Skeletal muscle tissue (tissue), 4 donors: ENCODE measurements around the gene RBKS. TPM values are rescaled to one million over a fixed set of nuclear protein-coding genes. Genes with fewer than 3 reads are reported as not detected.
A peak's percentile ranks its signal among the peaks of the same experiment; 100 is the strongest.

Experiments
- H3K27ac ChIP-seq: one replicate; pipeline ENCODE4 v1.7.0; 2013; ENCODE audit warnings: mild to moderate bottlenecking, low read depth, low read length, inconsistent platforms
- H3K27me3 ChIP-seq, 3 donors: one replicate each; pipeline ENCODE4 v1.7.0; 2013; ENCODE audit warnings: low read length in 3 of 3; ENCODE audit not compliant: control insufficient read depth in 3 of 3, insufficient read depth in 3 of 3
- H3K36me3 ChIP-seq, 3 donors: one replicate each; pipeline ENCODE4 v1.7.0; 2013; ENCODE audit warnings: low read length in 3 of 3; ENCODE audit not compliant: control insufficient read depth in 3 of 3, insufficient read depth in 3 of 3
- H3K4me1 ChIP-seq, 3 donors: one replicate each; pipeline ENCODE4 v1.7.0; 2013; ENCODE audit warnings: low read length in 3 of 3, mild to moderate bottlenecking in 3 of 3; ENCODE audit not compliant: control insufficient read depth in 3 of 3, insufficient read depth in 3 of 3
- H3K4me3 ChIP-seq, 3 donors: one replicate each; pipeline ENCODE4 v1.7.0; 2013; ENCODE audit warnings: low read length in 3 of 3
- H3K9ac ChIP-seq, 3 donors: one replicate each; pipeline ENCODE4 v1.7.0; 2013; ENCODE audit warnings: low read length in 3 of 3, mild to moderate bottlenecking in 3 of 3, moderate library complexity in 2 of 3, low read depth in 1 of 3
- H3K9me3 ChIP-seq, 3 donors: one replicate each; pipeline ENCODE4 v1.7.0; 2013; ENCODE audit warnings: low read length in 3 of 3; ENCODE audit not compliant: control insufficient read depth in 3 of 3
- total RNA-seq: library from RNA; depleted of rRNA; stranded (reverse); fragments of >200 nt; gene quantifications from one replicate; pipeline ENCODE4 v1.2.3, GENCODE V29; 2014
- donor health status: Osteomylitis.

Gene RBKS
- 2.1 TPM for total RNA-seq

- peaks cover 6 to 25% (median 9%) of the 10 kb centered on the region in 3 donors for H3K4me1 ChIP-seq
- H3K9me3 ChIP-seq: no peaks in the 10 kb centered on the region
- no peaks in the 10 kb centered on the region for H3K27me3 ChIP-seq
- H3K36me3 ChIP-seq: peaks cover 0 to 8% (median 0%) of the 10 kb centered on the region in 3 donors
- H3K27ac ChIP-seq: peak within 1 kb of the TSS; percentile 96
- H3K9ac ChIP-seq: peak within 1 kb of the TSS; percentile 96 to 97 (median 96)
- peak within 1 kb of the TSS; percentile 97 to 98 (median 98) for H3K4me3 ChIP-seq
Measured at GRCh38 chr2:27890146-27890923, at the start of gene RBKS, which contains the start of gene BABAM2. Gene RBKS (minus strand): TSS chr2:27890387. CDS start chr2:27890345, 42 bp downstream. Gene BABAM2 (plus strand): TSS chr2:27890729. CDS start chr2:27894557, 3,828 bp downstream.

GRCh38 chr2:27935026-27935425 is 44.8 kb upstream of the RBKS start:
- H3K36me3 ChIP-seq: peaks cover 0 to 5% (median 4%) of the 10 kb centered on the region in 3 donors
- no peak overlapping the region for H3K27ac ChIP-seq
- H3K27me3 ChIP-seq: no peaks in the 10 kb centered on the region
- no peaks in the 10 kb centered on the region for H3K9me3 ChIP-seq
- no peak overlapping the region for H3K9ac ChIP-seq
- no peaks in the 10 kb centered on the region for H3K4me1 ChIP-seq
- H3K4me3 ChIP-seq: no peak overlapping the region

- H3K27ac ChIP-seq: no peak overlapping the region
- H3K9me3 ChIP-seq: no peaks in the 10 kb centered on the region
- no peak overlapping the region for H3K4me3 ChIP-seq
- no peaks in the 10 kb centered on the region for H3K4me1 ChIP-seq
- no peak overlapping the region for H3K9ac ChIP-seq
- no peaks in the 10 kb centered on the region for H3K27me3 ChIP-seq
- peaks cover 0 to 5% (median 4%) of the 10 kb centered on the region in 3 donors for H3K36me3 ChIP-seq
Measured at GRCh38 chr2:27932396-27932795, 42.2 kb upstream of the RBKS start.

- Histone ChIP-seq H3K9ac (no peak overlapping the region), H3K4me3 (no peak overlapping the region), H3K27me3 (no peaks in the 10 kb centered on the region), H3K36me3 (peaks cover 0 to 5% (median 4%) of the 10 kb centered on the region in 3 donors), H3K9me3 (no peaks in the 10 kb centered on the region), H3K27ac (no peak overlapping the region), H3K4me1 (no peaks in the 10 kb centered on the region)
Measured at GRCh38 chr2:27931361-27931950, 41.3 kb upstream of the RBKS start.

GRCh38 chr2:27929916-27930486 is 39.8 kb upstream of the RBKS start:
- Histone ChIP-seq H3K27ac (no peak overlapping the region), H3K4me1 (no peaks in the 10 kb centered on the region), H3K9me3 (no peaks in the 10 kb centered on the region), H3K27me3 (no peaks in the 10 kb centered on the region), H3K4me3 (no peak overlapping the region), H3K9ac (no peak overlapping the region), H3K36me3 (peaks cover 0 to 5% (median 4%) of the 10 kb centered on the region in 3 donors)

GRCh38 chr2:27925766-27926472 is 35.7 kb upstream of the RBKS start:
- Histone ChIP-seq H3K27ac (no peak overlapping the region), H3K36me3 (peaks cover 0 to 5% (median 4%) of the 10 kb centered on the region in 3 donors), H3K4me3 (no peak overlapping the region), H3K4me1 (no peaks in the 10 kb centered on the region), H3K27me3 (no peaks in the 10 kb centered on the region), H3K9ac (no peak overlapping the region), H3K9me3 (no peaks in the 10 kb centered on the region)

- Histone ChIP-seq H3K27me3 (no peaks in the 10 kb centered on the region), H3K9me3 (no peaks in the 10 kb centered on the region), H3K9ac (no peak overlapping the region), H3K4me1 (peaks cover 0 to 2% (median 0%) of the 10 kb centered on the region in 3 donors), H3K36me3 (no peaks in the 10 kb centered on the region), H3K27ac (no peak overlapping the region), H3K4me3 (no peak overlapping the region)
Measured at GRCh38 chr2:27922842-27923241, 32.7 kb upstream of the RBKS start.

- H3K4me3 ChIP-seq: no peak overlapping the region
- H3K36me3 ChIP-seq: no peaks in the 10 kb centered on the region
- H3K27ac ChIP-seq: no peak overlapping the region
- H3K9me3 ChIP-seq: no peaks in the 10 kb centered on the region
- no peaks in the 10 kb centered on the region for H3K27me3 ChIP-seq
- H3K9ac ChIP-seq: no peak overlapping the region
- H3K4me1 ChIP-seq: peaks cover 0 to 2% (median 0%) of the 10 kb centered on the region in 3 donors
Measured at GRCh38 chr2:27921880-27922547, 31.8 kb upstream of the RBKS start.

GRCh38 chr2:27921424-27921823 is 31.2 kb upstream of the RBKS start:
- H3K27me3 ChIP-seq: no peaks in the 10 kb centered on the region
- no peak overlapping the region for H3K9ac ChIP-seq
- H3K9me3 ChIP-seq: no peaks in the 10 kb centered on the region
- H3K36me3 ChIP-seq: no peaks in the 10 kb centered on the region
- H3K27ac ChIP-seq: no peak overlapping the region
- no peak overlapping the region for H3K4me3 ChIP-seq
- H3K4me1 ChIP-seq: peaks cover 0 to 5% (median 3%) of the 10 kb centered on the region in 3 donors
